Uterus (tissue), 4 donors: ENCODE data around the gene GABRB3. TPM values are rescaled to one million over a fixed set of nuclear protein-coding genes. Genes with fewer than 3 reads are reported as not detected.

Source experiments
- DNase-seq, 2 donors: peaks; one replicate each; pipeline ENCODE4 v3.0.0-alpha.2; 2019 to 2020
- H3K27ac ChIP-seq, 2 donors: fragments of 200-600 bp; sonication (generic); 1 replicate in 1 of 2; 2 replicates in 1 of 2; pipeline ENCODE4 v1.5.1; 2016 to 2018
- H3K27me3 ChIP-seq, 2 donors: fragments of 200-600 bp; sonication (generic); one replicate each; pipeline ENCODE4 v1.5.1; 2018 to 2019; ENCODE audit warnings: control low read depth in 1 of 2
- H3K36me3 ChIP-seq, 2 donors: fragments of 200-600 bp; sonication (generic); one replicate each; pipeline ENCODE4 v1.5.1; 2019; ENCODE audit warnings: control low read depth in 1 of 2
- H3K4me1 ChIP-seq, 2 donors: fragments of 200-600 bp; sonication (generic); one replicate each; pipeline ENCODE4 v1.5.1; 2018 to 2019; ENCODE audit warnings: control low read depth in 1 of 2
- H3K4me3 ChIP-seq, 2 donors: fragments of 200-600 bp; sonication (generic); 1 replicate in 1 of 2; 2 replicates in 1 of 2; pipeline ENCODE4 v1.5.1; 2018 to 2019; ENCODE audit warnings: mild to moderate bottlenecking in 1 of 2
- H3K9me3 ChIP-seq, 2 donors: fragments of 200-600 bp; sonication (generic); one replicate each; pipeline ENCODE4 v1.5.1; 2019; ENCODE audit warnings: control low read depth in 1 of 2
- POLR2A ChIP-seq, 2 donors: fragments of 450-650 bp; IDR thresholded peaks; one replicate each; pipeline ENCODE4 v1.6.1; 2016; ENCODE audit warnings: antibody characterized with exemption in 2 of 2, mild to moderate bottlenecking in 1 of 2, moderate library complexity in 1 of 2
- intact Hi-C: fragments of 100-400 bp; cut with DNase I; formaldehyde crosslinking; loops from one replicate; pipeline ENCODE4 v1.15.1; 2023; ENCODE audit warnings: low total_unique reads
- total RNA-seq, 4 donors: library from RNA; depleted of rRNA in 3 of 4; stranded (reverse); fragments of >200 nt in 3 of 4; gene quantifications; one replicate each; pipeline versions ENCODE4 v1.1.0 to v1.2.4, GENCODE V29; 2014 to 2023
- TF ChIP-seq, protein P1 (sequence below), 4 experiments: fragments of 200-600 bp in 2 of 4; fragments of 450-650 bp in 2 of 4; sonication (generic) in 2 of 4; IDR thresholded peaks; one replicate each; pipeline ENCODE4 v1.5.1; 2016 to 2019; ENCODE audit warnings: antibody characterized with exemption in 4 of 4, mild to moderate bottlenecking in 2 of 4, moderate library complexity in 1 of 4
- donor health status: DM: yes; HTN: yes; CAD: no.

The GABRB3 gene
- total RNA-seq, 4 donors from 2014 or later: 1.7 to 6.2 (median 1.8) TPM; not detected in 1

DNA sequence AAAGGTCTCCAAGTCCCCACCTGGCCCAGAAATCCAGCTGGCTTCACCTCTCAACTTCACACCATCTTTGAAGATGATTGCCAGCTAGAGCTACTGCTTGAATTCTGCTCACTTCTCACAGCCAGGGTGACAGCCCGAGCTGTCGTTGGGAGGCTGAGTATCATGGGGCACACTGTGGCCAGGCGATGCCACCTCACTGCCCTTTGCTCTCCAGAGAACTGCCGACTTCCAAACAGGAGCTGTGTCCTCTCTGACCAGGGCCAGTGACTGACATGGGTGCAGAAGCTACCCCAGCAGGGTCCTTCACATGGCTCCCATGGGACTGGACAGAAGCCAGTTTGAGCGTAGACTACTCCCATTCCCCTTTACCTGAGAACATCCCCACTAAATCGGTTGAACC lies 254.0 kb downstream of the GABRB3 start:
- Histone ChIP-seq H3K4me1 (no peaks in the 10 kb centered on the region), H3K27me3 (no peaks in the 10 kb centered on the region), H3K36me3 (no peaks in the 10 kb centered on the region), H3K9me3 (no peaks in the 10 kb centered on the region), H3K27ac (no peak overlapping the region), H3K4me3 (no peak overlapping the region)
- no peak for TF ChIP-seq POLR2A (IDR thresholded peaks at IDR 0.05)
- TF ChIP-seq, protein P1, sequence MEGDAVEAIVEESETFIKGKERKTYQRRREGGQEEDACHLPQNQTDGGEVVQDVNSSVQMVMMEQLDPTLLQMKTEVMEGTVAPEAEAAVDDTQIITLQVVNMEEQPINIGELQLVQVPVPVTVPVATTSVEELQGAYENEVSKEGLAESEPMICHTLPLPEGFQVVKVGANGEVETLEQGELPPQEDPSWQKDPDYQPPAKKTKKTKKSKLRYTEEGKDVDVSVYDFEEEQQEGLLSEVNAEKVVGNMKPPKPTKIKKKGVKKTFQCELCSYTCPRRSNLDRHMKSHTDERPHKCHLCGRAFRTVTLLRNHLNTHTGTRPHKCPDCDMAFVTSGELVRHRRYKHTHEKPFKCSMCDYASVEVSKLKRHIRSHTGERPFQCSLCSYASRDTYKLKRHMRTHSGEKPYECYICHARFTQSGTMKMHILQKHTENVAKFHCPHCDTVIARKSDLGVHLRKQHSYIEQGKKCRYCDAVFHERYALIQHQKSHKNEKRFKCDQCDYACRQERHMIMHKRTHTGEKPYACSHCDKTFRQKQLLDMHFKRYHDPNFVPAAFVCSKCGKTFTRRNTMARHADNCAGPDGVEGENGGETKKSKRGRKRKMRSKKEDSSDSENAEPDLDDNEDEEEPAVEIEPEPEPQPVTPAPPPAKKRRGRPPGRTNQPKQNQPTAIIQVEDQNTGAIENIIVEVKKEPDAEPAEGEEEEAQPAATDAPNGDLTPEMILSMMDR (IDR thresholded peaks at IDR 0.05): no peak
- intact Hi-C loops: no loop called here
- DNase-seq: no peak

DNA sequence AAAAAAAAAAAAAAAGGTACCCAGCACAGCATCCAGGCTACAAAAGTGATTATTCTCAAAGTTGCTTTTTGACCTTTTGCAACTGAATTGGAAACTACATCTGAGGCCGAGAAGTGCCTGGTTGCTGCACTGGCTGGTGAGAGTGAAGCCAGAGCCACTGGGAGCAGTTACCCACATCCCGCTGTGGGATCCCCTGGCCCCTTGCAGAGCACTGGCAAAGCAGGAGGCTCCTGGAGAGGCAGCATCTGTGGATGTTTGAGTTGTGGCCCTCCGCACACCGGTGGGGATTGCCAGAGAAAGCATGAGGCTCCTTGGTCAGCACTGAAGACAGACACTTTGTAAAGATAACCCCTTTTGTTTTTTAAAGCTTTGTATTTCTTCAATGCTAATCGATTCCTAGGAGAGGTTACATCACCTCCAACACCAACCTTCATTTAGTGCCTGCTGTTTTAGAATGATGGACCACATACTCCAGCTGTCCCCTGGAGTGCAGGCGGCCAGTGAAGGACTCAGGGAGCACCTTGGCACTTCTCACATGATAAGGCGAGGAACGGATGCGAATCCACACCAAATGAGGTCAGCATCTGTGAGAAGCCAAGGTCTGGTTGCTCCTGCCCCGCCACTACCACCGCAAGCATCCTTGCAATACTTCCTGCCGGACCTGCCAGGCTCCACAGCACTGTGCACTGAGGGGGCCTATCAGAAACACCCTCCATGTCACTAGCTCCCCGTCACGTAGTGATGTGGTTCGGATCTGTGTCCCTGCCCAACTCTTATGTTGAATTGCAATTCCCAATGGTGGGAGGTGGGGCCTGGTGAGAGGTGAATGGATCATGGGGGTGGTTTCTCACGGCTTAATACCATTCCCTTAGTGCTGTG lies 256.5 kb downstream of the GABRB3 start:
- Histone ChIP-seq H3K4me1 (no peaks in the 10 kb centered on the region), H3K27me3 (no peaks in the 10 kb centered on the region), H3K4me3 (no peak overlapping the region), H3K27ac (no peak overlapping the region), H3K9me3 (no peaks in the 10 kb centered on the region), H3K36me3 (no peaks in the 10 kb centered on the region)
- intact Hi-C loops: no loop called here
- TF ChIP-seq, protein P1 (IDR thresholded peaks at IDR 0.05): no peak
- no peak for TF ChIP-seq POLR2A (IDR thresholded peaks at IDR 0.05)
- no peak for DNase-seq

DNA sequence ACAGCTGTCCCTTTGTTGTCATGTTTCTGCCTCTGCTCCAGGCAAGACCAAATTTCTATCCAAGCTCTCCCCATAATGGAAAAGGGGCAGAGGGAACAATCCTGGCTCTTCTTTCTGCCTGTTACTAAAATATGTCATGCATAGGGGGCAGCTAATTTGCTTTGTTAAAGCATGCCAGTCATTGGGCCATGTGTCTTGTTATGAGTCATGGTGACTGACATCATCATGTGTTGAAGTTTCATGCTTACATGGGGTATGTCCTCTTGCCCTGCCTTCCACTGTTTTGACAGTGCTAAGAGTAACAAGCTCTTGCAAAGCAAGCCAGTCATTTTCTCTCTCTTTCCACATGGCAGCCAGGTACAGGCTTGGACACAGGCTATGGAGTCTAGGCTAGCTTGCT lies 268.9 kb downstream of the GABRB3 start:
- Histone ChIP-seq H3K36me3 (no peaks in the 10 kb centered on the region), H3K4me1 (no peaks in the 10 kb centered on the region), H3K9me3 (no peaks in the 10 kb centered on the region), H3K4me3 (no peak overlapping the region), H3K27me3 (no peaks in the 10 kb centered on the region), H3K27ac (no peak overlapping the region)
- no peak for DNase-seq
- intact Hi-C loops: no loop called here
- no peak for TF ChIP-seq POLR2A (IDR thresholded peaks at IDR 0.05)
- TF ChIP-seq, protein P1 (IDR thresholded peaks at IDR 0.05): no peak

Other genes starting within 250 kb of the GABRB3 start
- not detected for gene GABRA5, start 94.0 kb upstream of the GABRB3 start, total RNA-seq
- gene GABRG3, start 198.1 kb upstream of the GABRB3 start, total RNA-seq: 1 to 10 TPM in 1 of 4 donors, not detected in 3; 3.0 TPM